Activated CD4-positive, alpha-beta T cell treated with anti-CD3 and anti-CD28 coated beads, Interleukin-2, amount 50 U/mL, for 4 hours (primary cell): ENCODE results near the gene PCDHA4.
"Not testable (repeated sequence)": the region's sequence is repeated elsewhere in the genome, so short reads cannot be mapped to it uniquely, and the experiment has no call there.

Experiments used
- DNase-seq, 2 experiments: peaks; one replicate each; pipeline ENCODE4 v3.0.0-alpha.2; 2020

PCDHA4 gene

GRCh38 chr5:140806834-140807775, at the start of gene PCDHA4:
Gene PCDHA4 (plus strand): TSS chr5:140807068.
- no peak for DNase-seq

GRCh38 chr5:140764177-140764973, 42.5 kb upstream of the PCDHA4 start:
- DNase-seq = no peak

DNA sequence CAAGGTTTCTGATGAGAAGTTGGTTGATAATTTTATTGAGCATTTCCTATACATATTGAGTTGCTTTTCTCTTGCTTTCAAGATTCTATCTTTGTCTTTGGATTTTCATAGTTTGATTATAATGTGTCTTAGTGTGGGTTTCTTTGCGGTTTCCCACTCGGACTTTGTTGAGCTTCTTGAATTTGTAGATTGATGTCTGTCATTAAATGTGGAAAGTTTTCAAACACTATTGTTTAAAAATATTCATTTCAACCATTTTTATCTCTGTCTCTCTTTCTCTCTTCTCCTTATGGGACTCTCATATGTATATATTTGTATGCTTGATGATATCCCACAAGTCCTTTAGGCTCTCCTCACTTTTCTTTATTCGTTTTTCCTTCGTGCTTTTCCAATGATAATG, 39.4 kb upstream of the PCDHA4 start:
- no peak for DNase-seq

GRCh38 chr5:140780512-140780911, 26.4 kb upstream of the PCDHA4 start:
- DNase-seq = no peak

DNA sequence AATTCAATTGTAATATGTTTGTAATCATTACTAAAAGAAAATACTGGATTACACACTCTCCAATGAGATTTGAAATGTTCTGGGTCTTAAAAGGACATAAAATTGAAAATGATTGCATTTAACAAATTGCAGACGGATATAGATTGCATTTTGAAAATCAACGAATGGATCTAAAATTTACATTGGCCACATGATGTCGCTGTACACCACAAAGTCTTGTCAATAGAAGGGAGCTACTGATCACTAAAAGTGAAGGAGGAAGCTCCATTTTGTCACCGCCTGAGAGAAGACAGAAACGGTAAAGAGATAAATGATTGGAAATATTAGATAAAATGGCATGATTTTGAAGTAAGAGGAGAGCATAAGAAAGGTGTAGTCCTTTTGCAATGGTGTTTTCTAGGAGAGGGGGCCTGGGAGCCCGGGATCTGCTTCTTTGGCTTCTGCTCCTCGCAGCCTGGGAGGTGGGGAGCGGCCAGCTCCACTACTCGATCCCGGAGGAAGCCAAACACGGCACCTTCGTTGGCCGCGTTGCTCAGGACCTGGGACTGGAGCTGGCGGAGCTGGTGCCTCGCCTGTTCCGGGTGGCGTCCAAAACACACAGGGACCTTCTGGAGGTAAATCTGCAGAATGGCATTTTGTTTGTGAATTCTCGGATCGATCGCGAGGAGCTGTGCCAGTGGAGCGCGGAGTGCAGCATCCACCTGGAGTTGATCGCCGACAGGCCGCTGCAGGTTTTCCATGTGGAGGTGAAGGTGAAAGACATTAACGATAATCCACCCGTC, 20.8 kb upstream of the PCDHA4 start, which contains the start of gene PCDHA1:
TSS of gene PCDHA1 (plus strand) at position 236 of the 782 bp plus-strand sequence.
- DNase-seq = no peak

DNA sequence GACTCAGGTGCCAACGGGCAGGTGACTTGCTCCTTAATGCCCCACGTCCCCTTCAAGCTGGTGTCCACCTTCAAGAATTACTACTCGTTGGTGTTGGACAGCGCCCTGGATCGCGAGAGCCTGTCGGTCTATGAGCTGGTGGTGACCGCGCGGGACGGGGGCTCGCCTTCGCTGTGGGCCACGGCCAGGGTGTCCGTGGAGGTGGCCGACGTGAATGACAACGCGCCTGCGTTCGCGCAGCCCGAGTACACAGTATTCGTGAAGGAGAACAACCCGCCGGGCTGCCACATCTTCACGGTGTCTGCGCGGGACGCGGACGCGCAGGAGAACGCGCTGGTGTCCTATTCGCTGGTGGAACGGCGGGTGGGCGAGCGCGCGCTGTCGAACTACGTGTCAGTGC, 19.4 kb upstream of the PCDHA4 start:
- not testable (repeated sequence) for DNase-seq

- DNase-seq = not testable (repeated sequence)
Observed at GRCh38 chr5:140787849-140788504, 18.9 kb upstream of the PCDHA4 start.

GRCh38 chr5:140791089-140791488, 15.8 kb upstream of the PCDHA4 start:
- no peak for DNase-seq

DNA sequence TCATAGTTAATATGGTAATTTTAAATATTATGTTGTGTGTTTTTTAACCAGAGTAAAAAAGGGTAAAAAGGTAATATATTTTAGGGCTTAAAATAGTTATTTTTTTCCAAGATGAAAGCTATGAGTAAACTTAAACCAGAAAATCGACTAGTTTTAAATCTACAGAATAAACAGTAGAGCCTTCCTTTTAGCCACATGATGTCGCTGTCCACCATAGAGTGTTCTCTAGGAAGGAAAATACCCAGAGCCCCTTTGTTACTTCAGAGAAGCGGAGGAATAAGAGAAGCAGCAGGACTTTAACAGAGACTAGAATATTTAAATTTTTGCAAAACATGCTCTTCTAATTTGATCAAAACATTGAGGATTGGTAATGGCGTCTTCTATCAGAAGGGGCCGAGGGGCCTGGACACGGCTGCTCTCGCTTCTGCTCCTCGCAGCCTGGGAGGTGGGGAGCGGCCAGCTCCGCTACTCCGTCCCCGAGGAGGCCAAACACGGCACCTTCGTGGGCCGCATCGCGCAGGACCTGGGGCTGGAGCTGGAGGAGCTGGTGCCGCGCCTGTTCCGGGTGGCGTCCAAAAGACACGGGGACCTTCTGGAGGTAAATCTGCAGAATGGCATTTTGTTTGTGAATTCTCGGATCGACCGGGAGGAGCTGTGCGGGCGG, 12.1 kb upstream of the PCDHA4 start, which contains the start of gene PCDHA2:
TSS of gene PCDHA2 (plus strand) at position 258 of the 664 bp plus-strand sequence.
- no peak for DNase-seq

DNA sequence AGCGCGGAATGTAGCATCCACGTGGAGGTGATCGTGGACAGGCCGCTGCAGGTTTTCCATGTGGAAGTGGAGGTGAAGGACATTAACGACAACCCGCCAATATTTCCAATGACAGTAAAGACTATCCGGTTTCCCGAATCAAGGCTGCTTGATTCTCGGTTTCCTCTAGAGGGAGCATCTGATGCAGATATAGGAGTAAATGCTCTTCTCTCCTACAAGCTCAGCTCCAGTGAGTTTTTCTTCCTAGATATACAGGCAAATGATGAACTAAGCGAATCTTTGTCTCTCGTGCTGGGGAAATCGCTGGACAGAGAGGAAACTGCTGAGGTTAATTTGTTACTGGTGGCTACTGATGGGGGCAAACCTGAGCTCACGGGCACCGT, 11.6 kb upstream of the PCDHA4 start:
- no peak for DNase-seq

GRCh38 chr5:140796072-140796717, 10.7 kb upstream of the PCDHA4 start:
- not testable (repeated sequence) for DNase-seq

- no peak for DNase-seq
Observed at GRCh38 chr5:140796718-140797095, 10.2 kb upstream of the PCDHA4 start.

- DNase-seq = no peak
Observed at GRCh38 chr5:140800816-140801493, 5.9 kb upstream of the PCDHA4 start, which contains the start of gene PCDHA3. Gene PCDHA3 (plus strand): TSS chr5:140801057.

- no peak for DNase-seq
Observed at GRCh38 chr5:140801494-140801841, 5.4 kb upstream of the PCDHA4 start.

- DNase-seq = not testable (repeated sequence)
Observed at GRCh38 chr5:140802381-140802780, 4.5 kb upstream of the PCDHA4 start.

DNA sequence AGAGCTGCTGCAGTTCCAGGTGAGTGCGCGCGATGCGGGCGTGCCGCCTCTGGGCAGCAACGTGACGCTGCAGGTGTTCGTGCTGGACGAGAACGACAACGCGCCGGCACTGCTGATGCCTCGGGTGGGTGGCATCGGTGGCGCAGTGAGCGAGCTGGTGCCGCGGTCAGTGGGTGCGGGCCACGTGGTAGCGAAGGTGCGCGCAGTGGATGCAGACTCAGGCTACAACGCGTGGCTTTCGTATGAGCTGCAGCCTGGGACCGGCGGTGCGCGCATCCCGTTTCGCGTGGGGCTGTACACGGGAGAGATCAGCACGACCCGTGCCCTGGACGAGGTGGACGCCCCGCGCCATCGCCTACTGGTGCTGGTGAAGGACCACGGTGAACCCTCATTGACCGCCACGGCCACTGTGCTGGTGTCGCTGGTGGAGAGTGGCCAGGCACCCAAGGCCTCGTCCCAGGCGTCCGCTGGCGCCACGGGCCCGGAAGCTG, 4.0 kb upstream of the PCDHA4 start:
- DNase-seq = no peak

- not testable (repeated sequence) for DNase-seq
Observed at GRCh38 chr5:140808241-140808888, 1.5 kb downstream of the PCDHA4 start.

DNA sequence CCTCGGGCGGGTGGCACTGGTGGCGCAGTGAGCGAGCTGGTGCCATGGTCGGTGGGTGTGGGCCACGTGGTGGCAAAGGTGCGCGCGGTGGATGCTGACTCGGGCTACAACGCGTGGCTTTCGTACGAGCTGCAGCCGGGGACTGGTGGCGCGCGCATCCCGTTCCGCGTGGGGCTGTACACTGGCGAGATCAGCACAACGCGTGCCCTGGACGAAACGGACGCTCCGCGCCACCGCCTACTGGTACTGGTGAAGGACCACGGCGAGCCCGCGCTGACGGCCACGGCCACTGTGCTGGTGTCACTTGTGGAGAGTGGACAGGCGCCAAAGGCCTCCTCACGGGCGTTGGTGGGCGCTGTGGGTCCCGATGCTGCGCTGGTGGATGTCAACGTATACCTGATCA, 2.0 kb downstream of the PCDHA4 start:
- no peak for DNase-seq

- no peak for DNase-seq
Observed at GRCh38 chr5:140821375-140822280, 14.8 kb downstream of the PCDHA4 start, which contains the start of gene PCDHA5. Gene PCDHA5 (plus strand): TSS chr5:140821613.
